ENCODE measurements around the gene PRPSAP1.
"Not testable (repeated sequence)": the region's sequence is repeated elsewhere in the genome, so short reads cannot be mapped to it uniquely, and the experiment has no call there.

The PRPSAP1 gene

GRCh38 chr17:76359776-76360175 lies 6.1 kb upstream of the PRPSAP1 start:
- DNase-seq (ENCODE audit: low read depth), result not testable (repeated sequence)

- no peak for DNase-seq (ENCODE audit: low read depth)
Observed at GRCh38 chr17:76359375-76359774, 5.7 kb upstream of the PRPSAP1 start.

GRCh38 chr17:76357597-76358158 lies 4.0 kb upstream of the PRPSAP1 start:
- DNase-seq (ENCODE audit: low read depth), result no peak

GRCh38 chr17:76356803-76357456 lies 3.2 kb upstream of the PRPSAP1 start:
- DNase-seq (ENCODE audit: low read depth), result no peak

- DNase-seq (ENCODE audit: low read depth), result no peak
Observed at GRCh38 chr17:76354747-76355310, 1.1 kb upstream of the PRPSAP1 start.

GRCh38 chr17:76354317-76354729 lies 607 bp upstream of the PRPSAP1 start:
- no peak for DNase-seq (ENCODE audit: low read depth)

- no peak for DNase-seq (ENCODE audit: low read depth)
Observed at GRCh38 chr17:76353004-76353598, 615 bp downstream of the PRPSAP1 start.

GRCh38 chr17:76351526-76352071 lies 2.1 kb downstream of the PRPSAP1 start:
- DNase-seq (ENCODE audit: low read depth), result no peak

GRCh38 chr17:76350463-76350862 lies 3.3 kb downstream of the PRPSAP1 start:
- DNase-seq (ENCODE audit: low read depth), result no peak

GRCh38 chr17:76346936-76347335 lies 6.8 kb downstream of the PRPSAP1 start:
- not testable (repeated sequence) for DNase-seq (ENCODE audit: low read depth)

- DNase-seq (ENCODE audit: low read depth), result no peak
Observed at GRCh38 chr17:76345377-76345974, 8.2 kb downstream of the PRPSAP1 start.

- no peak for DNase-seq (ENCODE audit: low read depth)
Observed at GRCh38 chr17:76343106-76343505, 10.6 kb downstream of the PRPSAP1 start.

- DNase-seq (ENCODE audit: low read depth), result no peak
Observed at GRCh38 chr17:76341301-76341700, 12.4 kb downstream of the PRPSAP1 start.

GRCh38 chr17:76337413-76337777 lies 16.3 kb downstream of the PRPSAP1 start:
- no peak for DNase-seq (ENCODE audit: low read depth)

- DNase-seq (ENCODE audit: low read depth), result no peak
Observed at GRCh38 chr17:76336756-76337412, 16.8 kb downstream of the PRPSAP1 start.

GRCh38 chr17:76335716-76336381 lies 17.9 kb downstream of the PRPSAP1 start:
- no peak for DNase-seq (ENCODE audit: low read depth)

GRCh38 chr17:76333673-76334505 lies 19.8 kb downstream of the PRPSAP1 start:
- DNase-seq (ENCODE audit: low read depth), result no peak

- no peak for DNase-seq (ENCODE audit: low read depth)
Observed at GRCh38 chr17:76331083-76331482, 22.6 kb downstream of the PRPSAP1 start.

GRCh38 chr17:76329664-76330063 lies 24.1 kb downstream of the PRPSAP1 start:
- DNase-seq (ENCODE audit: low read depth), result no peak

- DNase-seq (ENCODE audit: low read depth), result no peak
Observed at GRCh38 chr17:76327696-76328095, 26.0 kb downstream of the PRPSAP1 start.

GRCh38 chr17:76326306-76326705 lies 27.4 kb downstream of the PRPSAP1 start:
- no peak for DNase-seq (ENCODE audit: low read depth)
